HG02870 (cell line): Measurements from ENCODE around the gene KIF5B.
A peak's percentile ranks its signal among the peaks of the same experiment; 100 is the strongest.

ENCODE experiments used
- ATAC-seq: cut with Tn5 transposase; IDR thresholded peaks from one replicate; pipeline ENCODE4 v1.9.1; 2021; ENCODE audit warnings: mild to moderate bottlenecking, moderate library complexity; ENCODE audit not compliant: unreplicated experiment

The KIF5B gene

GRCh38 chr10:31962826-31963588, 93.2 kb downstream of the KIF5B start:
- no peak for ATAC-seq

DNA sequence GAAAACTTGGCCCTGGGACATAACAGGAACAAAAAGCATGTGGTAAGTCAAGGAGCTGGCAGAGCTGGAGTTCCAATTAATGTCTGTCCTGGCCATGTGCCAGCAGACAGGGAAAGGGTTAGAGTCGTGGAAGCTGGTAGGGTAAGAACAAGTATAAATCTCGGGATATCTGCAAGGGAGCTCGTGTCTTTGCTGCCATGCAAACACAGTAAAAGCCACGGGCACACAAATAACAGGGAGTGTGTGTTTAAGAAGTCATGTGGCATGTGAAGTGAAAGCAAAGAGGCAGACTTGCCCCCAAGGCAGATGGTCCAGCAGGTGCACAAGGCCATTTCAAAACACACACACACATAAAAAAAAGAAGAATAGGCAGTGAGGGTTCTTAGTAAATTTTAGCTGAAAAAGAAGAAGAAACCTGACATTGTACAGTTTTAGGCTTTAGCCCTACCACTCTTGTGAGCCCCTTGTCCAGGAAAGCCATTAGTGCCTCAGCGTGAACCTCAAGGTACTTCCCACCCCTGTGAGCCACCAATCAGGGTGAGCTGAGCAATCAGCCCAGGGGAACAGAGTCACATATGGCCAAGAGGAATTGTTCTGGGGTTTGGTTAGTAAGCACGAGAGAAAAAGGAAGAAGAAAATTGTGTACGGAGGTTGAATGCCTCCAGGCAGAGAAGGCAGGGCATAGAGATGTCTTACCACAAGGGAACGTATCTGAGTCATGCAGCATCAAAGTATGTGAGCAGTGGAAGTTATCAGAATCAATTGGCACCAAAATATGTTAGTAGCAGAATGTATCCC, 94.7 kb downstream of the KIF5B start:
- peak; percentile 63 for ATAC-seq

- no peak for ATAC-seq
Observed at GRCh38 chr10:31959461-31960173, 96.6 kb downstream of the KIF5B start.
